GM12892 (cell line): ENCODE results near the gene C14orf93.

Experiments
- DNase-seq: peaks from one replicate; pipeline ENCODE4 v3.0.0; 2011; ENCODE audit not compliant: insufficient read length
- FAIRE-seq: peaks from 2 replicates; lab custom pipeline; 2011; peaks lifted over from hg19 to GRCh38; lab: Jason Lieb, UNC
- POLR2A ChIP-seq: IDR thresholded peaks from 2 replicates; pipeline ENCODE4 v1.6.1; 2011; ENCODE audit warnings: low read depth, low read length, control low read depth
- POLR2AphosphoS5 ChIP-seq: IDR thresholded peaks from 2 replicates; pipeline ENCODE4 v1.6.1; 2011; ENCODE audit warnings: low read depth, low read length, control low read depth
- TAF1 ChIP-seq: IDR thresholded peaks from 2 replicates; pipeline ENCODE4 v1.6.1; 2011; ENCODE audit warnings: low read depth, mild to moderate bottlenecking, control low read depth, low read length, borderline replicate concordance

C14orf93 gene

DNA sequence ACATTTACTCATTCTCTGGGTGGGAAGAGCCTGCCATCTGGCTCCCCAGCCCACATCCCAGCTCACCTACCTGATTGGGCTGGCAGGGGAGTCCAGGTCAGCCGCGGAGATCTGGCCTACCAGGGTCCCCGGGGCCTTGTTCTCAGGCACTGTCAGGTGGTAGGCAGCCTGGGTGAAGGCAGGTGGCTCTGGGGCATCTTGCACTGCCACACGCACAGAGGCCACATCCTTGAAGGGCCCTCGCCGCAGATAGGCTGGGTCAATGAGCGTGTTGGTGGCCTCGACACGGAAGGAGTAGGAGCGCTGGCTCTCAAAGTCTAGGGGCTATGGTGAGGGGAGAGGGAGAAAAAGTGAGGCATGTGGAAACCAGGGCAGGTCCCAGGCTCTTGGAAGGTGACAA is 43.5 kb upstream of the C14orf93 start:
- TF ChIP-seq TAF1, result no peak
- no peak for TF ChIP-seq POLR2AphosphoS5
- no peak for TF ChIP-seq POLR2A
- FAIRE-seq (no peak), DNase-seq (no peak)

DNA sequence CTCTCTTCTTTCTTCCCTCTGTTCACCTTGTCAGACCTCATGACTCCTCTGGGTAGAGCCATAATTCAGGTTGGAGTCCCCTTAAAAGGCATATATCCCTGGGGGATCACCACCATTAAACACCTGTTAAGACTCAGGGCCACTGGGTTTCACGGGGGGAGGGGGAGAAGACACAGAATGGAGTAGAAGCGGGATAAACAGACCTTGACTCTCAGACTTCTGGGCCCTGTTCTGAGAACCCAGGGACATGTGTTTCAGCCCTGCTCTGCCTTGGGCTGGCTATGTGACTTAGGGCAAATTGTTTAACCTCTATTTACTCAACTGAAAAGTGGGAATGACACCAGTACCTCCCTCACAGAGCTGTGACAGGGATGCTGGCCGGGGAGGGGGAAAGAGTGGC is 42.7 kb upstream of the C14orf93 start:
- no peak for DNase-seq
- no peak for FAIRE-seq
- no peak for TF ChIP-seq TAF1
- no peak for TF ChIP-seq POLR2A
- TF ChIP-seq POLR2AphosphoS5, result no peak

DNA sequence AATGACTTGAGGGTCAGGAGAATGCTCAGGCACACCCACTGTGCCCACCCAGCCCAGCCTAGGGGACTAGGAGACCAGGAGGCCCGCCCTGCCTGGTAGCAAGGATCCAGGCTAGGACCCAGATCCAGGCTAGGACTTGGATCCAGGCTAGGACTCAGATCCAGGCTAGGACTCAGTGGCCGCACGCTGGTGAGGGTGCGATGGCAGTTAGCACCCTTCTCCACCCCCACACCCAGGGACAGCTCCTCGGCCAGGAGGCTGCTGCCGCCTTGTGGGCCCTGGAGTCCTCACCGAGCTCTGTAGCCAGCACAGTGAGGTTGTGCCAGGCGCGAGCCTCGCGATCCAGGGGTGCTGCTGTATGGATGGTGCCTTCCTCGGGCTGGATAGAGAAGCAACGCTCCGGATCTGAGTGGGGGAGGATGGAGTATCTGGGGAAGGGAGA is 42.3 kb upstream of the C14orf93 start:
- no peak for DNase-seq
- no peak for TF ChIP-seq TAF1
- no peak for TF ChIP-seq POLR2AphosphoS5
- no peak for TF ChIP-seq POLR2A
- no peak for FAIRE-seq

DNA sequence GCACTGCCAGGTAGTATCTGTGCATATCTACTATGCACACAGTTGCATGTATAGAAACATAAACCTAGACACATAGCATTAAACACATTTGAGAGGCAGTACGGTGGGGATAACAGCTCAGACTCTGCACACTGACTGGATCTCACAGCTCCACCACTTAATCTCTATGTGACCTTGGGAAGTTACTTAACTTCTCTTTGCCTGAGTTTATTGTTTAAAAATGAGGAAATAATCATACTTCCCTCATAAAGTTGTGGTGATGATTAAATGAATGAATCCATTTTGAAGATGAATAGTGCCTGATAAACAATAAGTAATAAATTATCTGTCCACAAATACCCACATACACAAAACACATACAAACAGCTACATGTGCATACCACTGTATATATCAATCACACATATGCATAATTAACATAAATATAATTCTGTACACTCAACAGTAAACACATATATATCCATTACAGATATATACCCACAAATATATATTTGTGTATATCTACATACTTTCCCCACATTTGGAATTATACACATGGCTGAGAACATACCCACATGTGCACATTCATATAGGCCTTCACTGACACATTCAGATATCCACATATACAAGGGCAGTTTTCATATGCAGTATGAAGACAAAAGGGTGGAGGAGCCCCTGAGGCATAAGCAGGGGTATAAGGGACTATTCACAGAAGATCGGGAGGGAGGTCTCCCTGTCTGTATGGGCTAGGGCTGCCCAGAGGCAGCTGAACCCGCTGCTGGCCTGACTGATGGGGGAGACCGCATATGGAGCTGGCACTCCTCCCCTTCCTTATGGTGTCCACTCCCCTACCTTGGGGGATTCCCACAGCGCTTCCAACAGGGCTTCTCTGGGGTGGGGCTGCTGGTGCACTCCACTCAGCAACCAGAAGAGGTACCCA is 41.5 kb upstream of the C14orf93 start:
- TF ChIP-seq POLR2AphosphoS5, result no peak
- DNase-seq (no peak), FAIRE-seq (no peak)

DNA sequence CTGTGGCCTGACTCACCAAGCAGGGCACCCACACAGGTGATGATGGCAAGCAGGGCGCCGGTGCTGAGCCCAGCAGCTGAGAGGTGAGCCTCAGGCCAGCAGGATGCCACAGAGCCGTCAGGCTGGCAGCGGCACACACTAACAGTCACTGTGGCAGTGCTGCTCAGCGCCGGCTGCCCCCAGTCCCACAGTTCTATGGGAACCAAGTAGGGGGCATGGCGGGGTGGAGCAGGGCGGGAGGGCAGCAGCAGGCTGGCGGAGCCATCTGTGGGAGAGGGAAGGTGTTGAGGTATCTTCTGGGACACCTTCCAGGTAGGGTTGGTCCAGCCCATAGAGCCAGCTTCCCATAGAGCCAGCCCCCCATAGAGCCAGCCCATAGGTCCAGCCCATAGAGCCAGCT is 39.1 kb upstream of the C14orf93 start:
- TF ChIP-seq TAF1 (no peak), POLR2A (no peak), POLR2AphosphoS5 (no peak)
- no peak for DNase-seq
- FAIRE-seq, result no peak

DNA sequence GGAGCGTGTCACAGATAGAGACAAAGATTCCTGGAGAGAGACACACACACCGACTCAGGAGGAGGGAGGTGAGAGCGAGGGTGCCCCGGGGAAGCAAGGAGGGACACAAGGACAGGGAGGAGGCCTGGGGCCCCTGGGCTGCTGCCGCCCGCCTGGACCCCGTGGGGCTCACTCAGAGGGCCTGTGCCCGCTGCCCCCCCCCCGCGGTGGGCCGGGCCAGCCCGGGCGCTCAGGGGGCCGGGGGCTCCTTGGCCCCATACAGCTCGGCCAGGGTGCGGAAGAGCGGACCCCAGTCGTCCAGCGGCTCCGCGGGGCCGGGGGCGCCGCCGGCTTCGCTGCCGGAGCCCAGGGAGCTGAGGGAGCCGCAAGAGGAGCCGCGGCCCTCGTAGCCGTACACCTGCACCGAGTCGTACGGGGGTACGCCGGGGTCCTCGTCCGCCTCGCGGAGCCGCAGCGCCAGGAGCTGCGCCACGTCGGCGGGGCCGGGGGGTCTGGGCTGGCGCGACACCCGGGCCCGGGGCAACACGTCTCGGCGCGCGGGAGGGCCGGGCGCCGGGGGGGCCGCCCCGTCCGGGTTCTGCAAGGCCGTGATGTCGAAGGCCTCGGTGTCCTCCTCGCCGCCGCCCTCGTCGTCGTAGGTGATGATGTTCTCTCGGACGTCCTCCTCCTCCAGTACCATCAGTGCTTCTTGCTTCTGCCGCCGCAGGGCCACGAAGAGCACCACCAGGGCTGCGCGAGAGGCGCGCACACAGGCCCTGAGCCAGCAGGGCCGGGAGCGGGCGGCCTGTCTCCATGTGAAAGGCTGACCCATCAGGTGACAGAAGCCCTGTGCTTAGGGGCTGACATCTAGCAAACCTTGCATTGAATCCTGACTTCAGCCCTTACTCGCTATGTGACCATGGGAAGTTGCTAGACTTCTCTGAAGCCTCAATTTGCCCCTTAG is 38.1 kb upstream of the C14orf93 start:
- FAIRE-seq (no peak), DNase-seq (no peak)
- TF ChIP-seq TAF1 (no peak), POLR2AphosphoS5 (no peak), POLR2A (no peak)

DNA sequence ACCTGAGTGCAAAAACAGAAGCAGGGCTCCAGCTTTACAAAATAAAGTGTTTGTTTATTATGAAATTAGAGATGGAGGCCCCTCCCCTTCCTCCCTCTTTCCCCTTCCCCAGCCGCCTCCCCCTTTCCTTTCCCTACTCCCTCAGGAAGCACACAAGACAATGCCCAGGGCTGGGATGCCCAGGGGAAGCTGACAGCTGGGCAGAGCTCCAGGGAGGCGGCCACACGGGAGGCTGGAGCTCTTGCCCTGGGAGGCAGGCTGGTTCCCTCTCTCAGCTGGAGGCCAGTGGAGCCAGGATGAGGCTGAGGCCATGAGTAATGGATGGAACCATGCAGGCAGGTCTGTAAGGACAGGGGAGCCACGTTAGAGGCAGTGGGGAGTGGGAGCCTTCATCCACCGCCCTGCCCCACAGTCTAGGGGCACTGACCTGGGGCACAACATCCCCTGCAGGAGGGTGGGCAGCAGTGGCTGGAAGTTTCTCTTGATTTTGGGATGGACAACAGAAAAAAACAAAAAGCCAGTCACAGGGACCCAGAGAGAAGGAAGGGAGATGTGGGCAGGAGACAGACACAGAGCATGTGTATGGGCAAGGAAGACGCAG is 37.2 kb upstream of the C14orf93 start:
- TF ChIP-seq TAF1 (no peak), POLR2AphosphoS5 (no peak), POLR2A (no peak)
- DNase-seq (no peak), FAIRE-seq (no peak)

DNA sequence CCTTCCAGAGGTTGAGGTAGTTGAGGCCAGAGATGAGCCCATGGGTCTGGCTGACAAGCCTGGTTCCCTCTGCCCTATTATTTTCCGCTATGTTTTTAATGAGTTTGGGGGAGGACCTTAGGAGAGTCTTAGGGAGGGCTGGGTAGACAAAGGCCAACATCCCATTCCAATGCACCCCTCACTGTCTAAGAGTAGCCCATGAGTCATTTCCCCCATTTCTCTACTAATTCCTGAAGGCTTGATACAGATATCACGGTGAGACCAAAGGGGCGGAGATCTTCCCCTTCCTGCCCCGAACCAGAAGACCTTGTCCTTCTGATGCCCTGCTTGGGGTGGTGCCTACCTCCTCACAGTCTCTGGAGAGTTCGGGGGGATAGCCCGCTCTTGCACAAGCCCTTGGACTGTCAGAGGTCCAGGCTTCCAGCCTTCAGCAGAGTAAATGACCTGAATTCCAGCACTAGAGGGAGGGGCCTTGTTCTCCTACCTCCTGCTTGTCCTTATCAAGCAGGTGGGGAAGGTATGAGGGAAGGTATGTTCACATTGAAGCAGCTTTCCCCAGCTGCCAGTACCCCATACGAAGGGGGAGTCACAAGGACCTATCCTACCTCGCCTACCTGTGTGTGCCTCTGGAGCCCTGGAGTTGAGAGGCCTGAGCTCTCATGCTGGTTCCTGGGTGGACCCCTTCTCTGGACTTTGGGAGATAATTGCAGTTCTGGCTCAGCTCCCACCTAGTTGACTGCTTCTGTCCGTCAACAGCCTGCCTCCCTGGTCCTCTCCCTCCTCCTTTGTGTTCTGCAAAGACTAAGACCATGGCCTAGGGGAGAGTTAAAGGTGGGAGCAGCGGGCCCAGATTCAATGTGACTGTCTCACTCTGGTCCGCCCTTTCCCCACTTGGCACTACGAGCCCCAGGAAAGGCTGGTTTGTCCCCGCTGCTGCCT is 35.7 kb upstream of the C14orf93 start:
- no peak for TF ChIP-seq TAF1
- no peak for TF ChIP-seq POLR2AphosphoS5
- no peak for TF ChIP-seq POLR2A
- FAIRE-seq, result no peak
- DNase-seq, result no peak

DNA sequence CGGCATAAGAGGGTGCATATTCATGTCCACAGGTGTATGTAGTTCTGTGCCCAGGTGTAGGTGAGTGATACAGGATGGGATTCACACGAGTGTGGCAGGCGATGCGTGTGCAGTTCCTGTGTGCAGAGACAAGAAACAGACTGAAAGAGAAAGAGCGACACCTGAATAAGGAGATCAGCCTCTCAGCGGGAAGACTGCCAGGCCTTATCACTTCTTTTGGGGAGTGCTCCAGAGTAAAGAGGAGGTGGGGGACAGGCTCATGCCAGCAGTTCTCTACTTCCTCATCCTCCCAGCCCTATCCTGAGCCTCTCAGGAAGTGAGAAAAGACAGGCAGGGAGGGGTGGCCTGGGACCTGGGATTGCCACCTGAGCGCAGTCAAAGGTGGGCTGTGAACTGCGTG is 34.9 kb upstream of the C14orf93 start:
- DNase-seq, result no peak
- TF ChIP-seq TAF1 (no peak), POLR2AphosphoS5 (no peak), POLR2A (no peak)
- FAIRE-seq, result no peak

DNA sequence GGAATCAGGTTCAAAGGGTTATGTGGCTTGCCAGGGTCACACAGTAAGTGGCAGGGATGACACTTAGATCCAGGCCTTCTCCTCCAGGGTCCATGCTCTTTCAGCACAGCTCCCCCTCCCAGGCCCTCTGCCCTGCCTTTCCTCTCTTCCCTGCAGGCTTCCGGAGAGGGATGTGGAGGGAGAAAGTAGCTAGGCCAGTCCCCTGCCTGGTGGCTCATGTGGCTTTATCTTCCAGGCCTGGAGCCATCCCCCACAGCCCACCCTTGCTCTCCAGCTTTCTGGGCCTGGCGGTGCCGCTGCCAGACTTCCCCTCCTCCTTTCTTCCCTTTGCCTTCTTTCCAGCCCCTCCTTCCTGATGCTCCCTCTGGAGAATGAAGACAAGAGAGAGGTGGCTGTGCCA is 33.8 kb upstream of the C14orf93 start:
- no peak for TF ChIP-seq POLR2A
- no peak for TF ChIP-seq POLR2AphosphoS5
- TF ChIP-seq TAF1, result no peak
- DNase-seq (no peak), FAIRE-seq (no peak)

DNA sequence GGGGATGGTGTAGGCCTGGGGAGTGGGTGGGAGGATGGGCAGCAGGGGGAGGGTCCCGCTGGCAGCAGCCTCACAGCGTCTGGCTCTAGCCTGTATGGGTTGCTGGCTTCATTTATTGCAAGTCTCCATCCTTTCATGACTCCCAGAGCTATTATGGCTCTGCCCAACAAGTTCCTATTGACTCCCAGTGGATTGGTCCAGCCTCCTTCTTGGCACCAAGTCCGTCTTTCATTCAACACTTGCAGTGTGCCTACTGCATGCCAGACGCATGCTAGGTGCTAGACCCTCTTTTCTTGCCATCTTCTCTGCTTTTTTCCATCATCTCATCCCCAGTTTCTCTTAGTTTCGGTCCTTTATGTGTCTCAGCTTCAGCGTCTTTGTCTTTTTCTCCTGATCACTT is 33.2 kb upstream of the C14orf93 start:
- FAIRE-seq (no peak), DNase-seq (no peak)
- TF ChIP-seq POLR2A (no peak), TAF1 (no peak), POLR2AphosphoS5 (no peak)
